HEK293T (cell line): ENCODE results near the gene CAMSAP1.

Source experiments
- CTCF ChIA-PET: fragments of 350-600 bp; formaldehyde crosslinking; extraction: SDS; loops from one replicate; lab custom pipeline; 2021; ENCODE audit warnings: antibody characterized with exemption, inconsistent platforms; lab: Yijun Ruan, JAX
- POLR2A ChIA-PET: fragments of 350-600 bp; formaldehyde crosslinking; extraction: SDS; loops from one replicate; lab custom pipeline; 2020; ENCODE audit warnings: antibody characterized with exemption, inconsistent platforms; lab: Yijun Ruan, JAX
- DNase-seq: peaks from one replicate; pipeline ENCODE4 v3.0.0; 2012; ENCODE audit warnings: mixed read lengths; ENCODE audit errors: extremely low spot score
- ARNT ChIP-seq: fragments of 450-650 bp; IDR thresholded peaks from 2 replicates; pipeline ENCODE4 v1.6.1; 2017; ENCODE audit warnings: mild to moderate bottlenecking
- BHLHE40 ChIP-seq: fragments of 450-650 bp; IDR thresholded peaks from 2 replicates; pipeline ENCODE4 v1.6.1; 2016; ENCODE audit warnings: mild to moderate bottlenecking, moderate library complexity, borderline replicate concordance
- CTBP1 ChIP-seq: fragments of 450-650 bp; IDR thresholded peaks from 2 replicates; pipeline ENCODE4 v1.6.1; 2016; ENCODE audit warnings: borderline replicate concordance
- ELF4 ChIP-seq: fragments of 450-650 bp; IDR thresholded peaks from 2 replicates; pipeline ENCODE4 v1.6.1; 2017; ENCODE audit warnings: antibody characterized with exemption
- FOXA1 ChIP-seq: fragments of 450-650 bp; IDR thresholded peaks from 2 replicates; pipeline ENCODE4 v1.6.1; 2016; ENCODE audit warnings: mild to moderate bottlenecking
- FOXK2 ChIP-seq: fragments of 450-650 bp; IDR thresholded peaks from 2 replicates; pipeline ENCODE4 v1.6.1; 2016; ENCODE audit warnings: mild to moderate bottlenecking
- FOXM1 ChIP-seq: fragments of 450-650 bp; IDR thresholded peaks from 2 replicates; pipeline ENCODE4 v1.6.1; 2017; ENCODE audit warnings: mild to moderate bottlenecking, borderline replicate concordance
- HDGF ChIP-seq: fragments of 450-650 bp; IDR thresholded peaks from 2 replicates; pipeline ENCODE4 v1.6.1; 2017; ENCODE audit warnings: antibody characterized with exemption, borderline replicate concordance
- L3MBTL2 ChIP-seq: fragments of 450-650 bp; conservative IDR thresholded peaks from 2 replicates; pipeline ENCODE4 v1.6.1; 2016; ENCODE audit warnings: mild to moderate bottlenecking
- LEF1 ChIP-seq: fragments of 450-650 bp; IDR thresholded peaks from 2 replicates; pipeline ENCODE4 v1.6.1; 2017; ENCODE audit warnings: mild to moderate bottlenecking, borderline replicate concordance
- NFRKB ChIP-seq: fragments of 450-650 bp; IDR thresholded peaks from 2 replicates; pipeline ENCODE4 v1.6.1; 2016; ENCODE audit warnings: mild to moderate bottlenecking, moderate library complexity
- PKNOX1 ChIP-seq: fragments of 450-650 bp; IDR thresholded peaks from 2 replicates; pipeline ENCODE4 v1.6.1; 2016
- SP1 ChIP-seq: fragments of 450-650 bp; IDR thresholded peaks from 2 replicates; pipeline ENCODE4 v1.6.1; 2017
- SUZ12 ChIP-seq: fragments of 450-650 bp; IDR thresholded peaks from 2 replicates; pipeline ENCODE4 v1.6.1; 2016; ENCODE audit warnings: mild to moderate bottlenecking
- TARDBP ChIP-seq: fragments of 450-650 bp; IDR thresholded peaks from 2 replicates; pipeline ENCODE4 v1.6.1; 2016
- ZNF384 ChIP-seq: fragments of 450-650 bp; IDR thresholded peaks from 2 replicates; pipeline ENCODE4 v1.6.1; 2016

Gene CAMSAP1

GRCh38 chr9:135787317-135787716, 120.0 kb downstream of the CAMSAP1 start:
- DNase-seq = no peak
- TF ChIP-seq PKNOX1 = no peak
- TF ChIP-seq SUZ12 = no peak
- no peak for TF ChIP-seq FOXA1
- no peak for TF ChIP-seq NFRKB
- no peak for TF ChIP-seq TARDBP
- TF ChIP-seq ZNF384 = no peak
- no peak for TF ChIP-seq LEF1
- no peak for TF ChIP-seq FOXM1
- TF ChIP-seq ELF4 = no peak
- no peak for TF ChIP-seq L3MBTL2
- no peak for TF ChIP-seq CTBP1
- TF ChIP-seq BHLHE40 = no peak
- TF ChIP-seq HDGF = no peak
- no peak for TF ChIP-seq SP1
- no peak for TF ChIP-seq ARNT
- no peak for TF ChIP-seq FOXK2
- ChIA-PET CTCF (no interaction called here), POLR2A (no interaction called here)

- no peak for DNase-seq
- TF ChIP-seq BHLHE40 (no peak), TARDBP (no peak), LEF1 (no peak), SP1 (no peak), HDGF (no peak), CTBP1 (no peak), FOXK2 (no peak), FOXA1 (no peak), FOXM1 (no peak), ARNT (no peak), SUZ12 (no peak), ZNF384 (no peak), L3MBTL2 (no peak), ELF4 (no peak), NFRKB (no peak), PKNOX1 (no peak)
- CTCF ChIA-PET = no interaction called here
- POLR2A ChIA-PET = no interaction called here
Measured at GRCh38 chr9:135786146-135786690, 121.1 kb downstream of the CAMSAP1 start.

- CTCF ChIA-PET = interaction anchor here (1.0 kb wide), 1 partner anchor 13 kb away, joined by 3 read pairs; no protein-coding TSS in a partner anchor
- no peak for DNase-seq
- no peak for TF ChIP-seq FOXM1
- POLR2A ChIA-PET = no interaction called here
Measured at GRCh38 chr9:135785013-135785575, 122.3 kb downstream of the CAMSAP1 start.

GRCh38 chr9:135783540-135784245, 123.7 kb downstream of the CAMSAP1 start:
- no peak for DNase-seq
- CTCF ChIA-PET = no interaction called here
- POLR2A ChIA-PET = no interaction called here
- TF ChIP-seq FOXK2 = no peak
- no peak for TF ChIP-seq LEF1
- no peak for TF ChIP-seq ELF4
- TF ChIP-seq SP1 = no peak
- no peak for TF ChIP-seq L3MBTL2
- TF ChIP-seq ZNF384 = no peak
- TF ChIP-seq CTBP1 = no peak
- no peak for TF ChIP-seq BHLHE40
- no peak for TF ChIP-seq NFRKB
- TF ChIP-seq ARNT = no peak
- TF ChIP-seq SUZ12 = no peak
- no peak for TF ChIP-seq PKNOX1
- no peak for TF ChIP-seq FOXA1
- no peak for TF ChIP-seq TARDBP
- TF ChIP-seq FOXM1 = no peak
- TF ChIP-seq HDGF = no peak

GRCh38 chr9:135782946-135783345, 124.4 kb downstream of the CAMSAP1 start:
- ChIA-PET POLR2A (no interaction called here), CTCF (no interaction called here)
- no peak for DNase-seq
- TF ChIP-seq FOXK2 (no peak), NFRKB (no peak), HDGF (no peak), TARDBP (no peak), BHLHE40 (no peak), FOXM1 (no peak), ARNT (no peak), ZNF384 (no peak), SUZ12 (no peak), PKNOX1 (no peak)

- POLR2A ChIA-PET = no interaction called here
- CTCF ChIA-PET = no interaction called here
- TF ChIP-seq ELF4 (no peak), L3MBTL2 (no peak), LEF1 (no peak), FOXK2 (no peak), FOXM1 (no peak), ZNF384 (no peak), HDGF (no peak), ARNT (no peak), TARDBP (no peak), SP1 (no peak), SUZ12 (no peak), BHLHE40 (no peak), NFRKB (no peak)
- DNase-seq = no peak
Measured at GRCh38 chr9:135780626-135781025, 126.7 kb downstream of the CAMSAP1 start.
